ENCODE results near the gene ACER3. TPM values are rescaled to one million over a fixed set of nuclear protein-coding genes. Genes with fewer than 3 reads are reported as not detected.

The ACER3 gene
- total RNA-seq, 1 donor = 18.6 TPM

DNA sequence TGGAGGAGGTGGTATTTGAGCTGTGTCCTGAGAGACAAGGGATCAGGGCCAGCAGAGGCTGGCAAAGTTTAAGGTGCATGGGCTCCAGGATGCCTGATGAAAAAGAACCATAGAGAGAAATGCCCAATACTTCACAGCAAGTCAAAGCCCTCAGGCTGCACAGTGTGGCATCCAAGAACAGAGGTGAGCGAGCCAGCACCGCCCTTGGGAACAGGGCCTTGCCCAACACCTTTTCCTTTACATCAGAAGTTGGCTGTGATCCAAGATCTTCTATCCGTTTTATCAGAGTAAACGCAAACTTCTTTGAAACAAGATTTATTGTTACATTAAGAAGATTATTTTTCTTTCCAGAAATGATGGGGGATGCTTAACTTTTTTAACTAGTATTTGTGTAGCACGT lies 174.9 kb downstream of the ACER3 start:
- H3K4me3 ChIP-seq (ENCODE audit: low read depth, low read length) = no peak overlapping the region
- TF ChIP-seq, protein P1, sequence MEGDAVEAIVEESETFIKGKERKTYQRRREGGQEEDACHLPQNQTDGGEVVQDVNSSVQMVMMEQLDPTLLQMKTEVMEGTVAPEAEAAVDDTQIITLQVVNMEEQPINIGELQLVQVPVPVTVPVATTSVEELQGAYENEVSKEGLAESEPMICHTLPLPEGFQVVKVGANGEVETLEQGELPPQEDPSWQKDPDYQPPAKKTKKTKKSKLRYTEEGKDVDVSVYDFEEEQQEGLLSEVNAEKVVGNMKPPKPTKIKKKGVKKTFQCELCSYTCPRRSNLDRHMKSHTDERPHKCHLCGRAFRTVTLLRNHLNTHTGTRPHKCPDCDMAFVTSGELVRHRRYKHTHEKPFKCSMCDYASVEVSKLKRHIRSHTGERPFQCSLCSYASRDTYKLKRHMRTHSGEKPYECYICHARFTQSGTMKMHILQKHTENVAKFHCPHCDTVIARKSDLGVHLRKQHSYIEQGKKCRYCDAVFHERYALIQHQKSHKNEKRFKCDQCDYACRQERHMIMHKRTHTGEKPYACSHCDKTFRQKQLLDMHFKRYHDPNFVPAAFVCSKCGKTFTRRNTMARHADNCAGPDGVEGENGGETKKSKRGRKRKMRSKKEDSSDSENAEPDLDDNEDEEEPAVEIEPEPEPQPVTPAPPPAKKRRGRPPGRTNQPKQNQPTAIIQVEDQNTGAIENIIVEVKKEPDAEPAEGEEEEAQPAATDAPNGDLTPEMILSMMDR (IDR thresholded peaks at IDR 0.05; ENCODE audit: insufficient read depth, low read depth, low read length) = no peak
- no peak for DNase-seq (ENCODE audit: low read depth)

DNA sequence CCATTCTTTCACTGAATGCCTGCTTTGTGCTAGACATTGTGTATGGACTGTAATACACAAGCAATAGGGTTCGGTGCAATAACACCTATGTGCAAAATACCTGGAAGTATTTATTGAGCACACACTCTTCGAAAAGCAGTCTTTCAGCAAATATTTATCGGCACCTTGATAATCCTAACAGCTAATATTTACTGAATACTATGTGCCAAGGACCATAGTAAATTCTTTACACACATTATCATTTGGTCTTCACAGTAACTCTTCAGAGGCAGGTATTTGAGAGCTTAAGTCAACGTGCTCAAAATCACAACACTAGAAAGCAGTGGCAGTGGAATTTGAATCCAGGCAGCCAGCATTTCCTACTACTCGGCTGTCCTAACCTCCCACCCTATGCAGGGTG lies 175.7 kb downstream of the ACER3 start:
- TF ChIP-seq, protein P1 (IDR thresholded peaks at IDR 0.05; ENCODE audit: insufficient read depth, low read depth, low read length) = no peak
- DNase-seq (ENCODE audit: low read depth) = no peak
- no peak overlapping the region for H3K4me3 ChIP-seq (ENCODE audit: low read depth, low read length)

DNA sequence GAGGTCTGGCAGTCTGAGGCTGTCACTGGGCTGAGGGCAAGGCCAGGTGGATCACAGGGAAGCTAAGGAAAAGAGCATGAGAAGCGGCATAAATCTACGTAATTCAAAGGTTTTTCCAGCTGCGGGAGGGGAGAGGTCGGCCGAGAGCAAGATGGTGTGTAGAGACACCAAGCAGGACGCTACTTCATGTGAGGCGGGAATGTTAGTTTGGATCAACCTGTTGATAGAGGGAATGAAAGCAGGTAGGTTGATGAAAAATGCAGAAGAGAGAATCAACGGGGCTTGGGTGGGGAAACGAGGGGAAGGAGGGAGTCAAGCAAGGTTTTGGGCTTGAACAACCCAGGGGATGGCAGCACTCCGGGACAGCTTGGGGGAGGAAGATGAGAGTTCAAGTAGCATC lies 176.3 kb downstream of the ACER3 start:
- no peak for DNase-seq (ENCODE audit: low read depth)
- TF ChIP-seq, protein P1 (IDR thresholded peaks at IDR 0.05; ENCODE audit: insufficient read depth, low read depth, low read length) = no peak
- H3K4me3 ChIP-seq (ENCODE audit: low read depth, low read length) = no peak overlapping the region

DNA sequence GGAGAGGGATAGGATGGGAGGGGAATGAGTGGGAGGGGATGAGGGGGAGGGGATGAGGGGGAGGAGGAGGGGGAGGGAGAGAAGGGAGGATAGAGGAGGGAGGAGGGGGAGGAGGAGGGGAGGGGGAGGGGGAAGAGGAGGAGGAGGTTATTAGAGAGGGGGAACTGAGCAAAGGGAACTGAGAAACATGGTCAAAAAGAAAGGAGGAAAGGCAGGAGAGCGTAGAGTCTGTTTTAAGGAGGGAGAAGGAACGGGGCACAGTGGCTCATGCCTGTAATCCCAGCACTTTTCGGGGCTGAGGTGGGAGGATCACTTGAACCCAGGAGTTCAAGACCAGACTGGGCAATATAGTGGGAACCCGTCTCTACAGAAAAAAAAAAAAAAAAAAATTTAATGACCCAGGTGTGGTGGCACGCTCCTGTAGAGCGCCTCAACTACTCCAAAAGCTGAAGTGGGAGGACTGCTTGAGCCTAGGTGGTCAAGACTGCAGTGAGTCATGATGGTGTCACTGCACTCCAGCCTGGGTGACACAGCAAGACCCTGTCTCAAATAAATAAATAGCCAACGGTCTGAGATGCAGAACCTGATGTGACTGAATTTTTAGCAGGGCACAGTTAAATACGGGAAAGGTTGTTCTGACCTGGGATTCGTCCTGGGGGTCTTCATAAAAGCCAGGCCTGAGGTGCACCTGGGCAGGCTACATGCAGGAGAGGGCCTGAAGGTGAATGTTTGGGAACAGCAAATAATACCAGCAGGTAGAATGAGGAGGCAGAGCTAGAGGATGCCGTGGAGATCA lies 177.5 kb downstream of the ACER3 start:
- TF ChIP-seq, protein P1 (IDR thresholded peaks at IDR 0.05; ENCODE audit: insufficient read depth, low read depth, low read length) = no peak
- no peak overlapping the region for H3K4me3 ChIP-seq (ENCODE audit: low read depth, low read length)
- no peak for DNase-seq (ENCODE audit: low read depth)

DNA sequence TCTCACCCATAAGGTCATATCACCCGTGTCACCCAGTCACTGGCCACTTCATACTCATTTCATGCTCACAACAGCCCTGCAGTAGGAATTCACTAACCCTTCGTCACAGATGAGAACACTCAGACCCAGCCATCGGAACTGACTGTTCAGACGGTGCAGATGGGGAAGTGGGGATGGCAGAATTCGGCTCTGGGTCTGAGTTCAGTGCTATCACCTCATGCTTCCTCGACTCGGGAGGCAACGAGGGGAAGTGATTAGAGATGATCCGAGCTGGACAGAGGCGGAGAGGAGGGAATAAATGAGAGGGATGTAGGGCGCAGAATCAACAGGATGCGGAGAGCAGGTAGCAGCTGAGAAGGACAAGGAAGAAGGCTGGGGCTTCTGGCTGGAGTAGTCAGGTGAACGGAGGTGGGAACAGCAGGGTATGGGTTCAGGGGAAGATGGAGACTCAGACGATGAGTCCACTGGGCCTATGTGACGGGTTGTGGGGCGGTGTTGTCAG lies 178.2 kb downstream of the ACER3 start:
- TF ChIP-seq, protein P1 (IDR thresholded peaks at IDR 0.05; ENCODE audit: insufficient read depth, low read depth, low read length) = no peak
- no peak overlapping the region for H3K4me3 ChIP-seq (ENCODE audit: low read depth, low read length)
- DNase-seq (ENCODE audit: low read depth) = no peak

DNA sequence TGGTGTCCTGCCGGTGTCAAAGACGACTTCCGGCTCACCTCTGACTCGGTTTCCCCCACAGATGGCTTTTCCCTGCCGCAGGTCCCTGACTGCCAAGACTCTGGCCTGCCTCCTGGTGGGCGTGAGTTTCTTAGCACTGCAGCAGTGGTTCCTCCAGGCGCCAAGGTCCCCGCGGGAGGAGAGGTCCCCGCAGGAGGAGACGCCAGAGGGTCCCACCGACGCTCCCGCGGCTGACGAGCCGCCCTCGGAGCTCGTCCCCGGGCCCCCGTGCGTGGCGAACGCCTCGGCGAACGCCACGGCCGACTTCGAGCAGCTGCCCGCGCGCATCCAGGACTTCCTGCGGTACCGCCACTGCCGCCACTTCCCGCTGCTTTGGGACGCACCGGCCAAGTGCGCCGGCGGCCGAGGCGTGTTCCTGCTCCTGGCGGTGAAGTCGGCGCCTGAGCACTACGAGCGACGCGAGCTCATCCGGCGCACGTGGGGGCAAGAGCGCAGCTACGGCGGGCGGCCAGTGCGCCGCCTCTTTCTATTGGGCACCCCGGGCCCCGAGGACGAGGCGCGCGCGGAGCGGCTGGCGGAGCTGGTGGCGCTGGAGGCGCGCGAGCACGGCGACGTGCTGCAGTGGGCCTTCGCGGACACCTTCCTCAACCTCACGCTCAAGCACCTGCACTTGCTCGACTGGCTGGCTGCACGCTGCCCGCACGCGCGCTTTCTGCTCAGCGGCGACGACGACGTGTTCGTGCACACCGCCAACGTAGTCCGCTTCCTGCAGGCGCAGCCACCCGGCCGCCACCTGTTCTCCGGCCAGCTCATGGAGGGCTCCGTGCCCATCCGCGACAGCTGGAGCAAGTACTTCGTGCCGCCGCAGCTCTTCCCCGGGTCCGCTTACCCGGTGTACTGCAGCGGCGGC lies 179.0 kb downstream of the ACER3 start:
- DNase-seq (ENCODE audit: low read depth) = peak; percentile 53
- peak overlapping the region; percentile 48 for H3K4me3 ChIP-seq (ENCODE audit: low read depth, low read length)
- TF ChIP-seq, protein P1 (IDR thresholded peaks at IDR 0.05; ENCODE audit: insufficient read depth, low read depth, low read length) = peak; percentile 68
